GM21381 (cell line): ENCODE measurements around the gene CEP112.

Source experiments
- ATAC-seq: cut with Tn5 transposase; IDR thresholded peaks from one replicate; pipeline ENCODE4 v1.9.1; 2021; ENCODE audit warnings: mild to moderate bottlenecking, moderate library complexity; ENCODE audit not compliant: unreplicated experiment

The CEP112 gene

DNA sequence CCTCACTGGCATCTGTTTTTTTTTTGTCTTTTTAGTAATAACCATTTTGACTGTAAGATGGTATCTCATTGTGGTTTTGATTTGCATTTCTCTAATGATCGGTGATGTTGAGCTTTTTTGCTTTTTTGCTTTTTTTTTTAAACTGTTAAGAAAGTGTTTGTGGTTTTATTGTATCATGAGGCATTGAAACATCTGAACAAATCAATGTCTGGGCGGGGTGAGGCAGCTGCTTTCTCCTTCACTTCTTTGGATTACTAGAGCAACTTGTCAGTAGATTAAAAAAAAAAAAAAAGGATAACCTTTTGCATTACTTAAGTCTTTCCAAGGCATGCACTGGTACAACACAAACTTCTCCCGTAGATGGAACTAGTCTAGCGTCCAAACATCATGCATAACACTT, 191.7 kb downstream of the CEP112 start:
- no peak for ATAC-seq

DNA sequence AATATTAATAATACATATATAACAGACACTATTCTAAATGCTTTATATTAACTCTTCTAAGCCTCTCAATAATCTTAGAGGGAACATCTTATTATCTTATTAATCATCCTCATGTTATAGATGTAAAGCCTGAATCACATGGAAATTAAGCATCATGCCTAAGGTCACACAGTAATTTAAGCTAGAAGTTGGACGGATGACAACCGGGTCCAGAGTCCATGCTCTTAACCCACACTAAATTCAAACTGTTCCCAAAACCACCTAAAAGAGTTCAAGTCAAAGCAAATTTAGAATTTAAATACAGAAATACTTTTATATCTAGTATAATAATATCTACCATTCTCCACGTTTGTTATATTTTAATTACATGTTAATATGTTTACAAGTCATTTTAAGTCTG, 193.3 kb downstream of the CEP112 start:
- ATAC-seq, result no peak

DNA sequence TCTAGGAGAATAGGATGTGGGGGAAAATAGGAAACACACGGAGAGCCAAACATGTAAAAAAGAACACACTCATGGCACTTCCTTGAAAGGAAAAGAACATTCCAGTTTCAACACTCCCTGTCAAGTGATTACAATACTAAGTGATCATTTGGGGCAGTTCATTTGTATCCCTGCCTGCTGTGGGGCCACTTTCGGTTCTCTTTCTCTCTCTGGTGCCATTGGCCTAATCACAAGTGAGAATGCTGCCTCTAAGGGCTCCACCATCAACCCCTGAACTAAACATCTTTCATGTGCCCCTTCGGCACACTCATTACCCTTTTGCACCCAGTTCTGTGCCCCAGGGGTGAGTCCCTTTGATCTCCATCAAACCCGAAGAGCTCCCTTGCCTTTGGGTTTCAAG, 197.3 kb downstream of the CEP112 start:
- no peak for ATAC-seq

DNA sequence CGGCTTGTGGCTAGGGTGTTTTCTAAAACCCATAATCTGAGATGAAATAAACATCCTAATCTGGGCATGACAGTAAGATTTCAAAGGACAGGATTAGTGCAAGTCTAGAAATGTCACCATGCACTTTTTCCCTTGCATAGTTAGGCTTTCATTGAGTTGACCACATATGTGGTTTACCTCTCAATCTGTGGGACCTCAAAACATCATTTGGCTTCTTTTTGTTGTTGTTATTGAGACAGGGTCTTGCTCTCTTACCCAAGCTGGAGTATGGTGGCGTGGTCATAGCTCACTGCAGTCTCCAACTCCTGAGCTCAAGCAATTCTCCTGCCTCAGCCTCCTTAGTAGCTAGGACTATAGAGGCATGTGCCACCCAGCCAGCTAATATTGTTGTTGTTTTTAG, 197.8 kb downstream of the CEP112 start:
- ATAC-seq, result no peak

DNA sequence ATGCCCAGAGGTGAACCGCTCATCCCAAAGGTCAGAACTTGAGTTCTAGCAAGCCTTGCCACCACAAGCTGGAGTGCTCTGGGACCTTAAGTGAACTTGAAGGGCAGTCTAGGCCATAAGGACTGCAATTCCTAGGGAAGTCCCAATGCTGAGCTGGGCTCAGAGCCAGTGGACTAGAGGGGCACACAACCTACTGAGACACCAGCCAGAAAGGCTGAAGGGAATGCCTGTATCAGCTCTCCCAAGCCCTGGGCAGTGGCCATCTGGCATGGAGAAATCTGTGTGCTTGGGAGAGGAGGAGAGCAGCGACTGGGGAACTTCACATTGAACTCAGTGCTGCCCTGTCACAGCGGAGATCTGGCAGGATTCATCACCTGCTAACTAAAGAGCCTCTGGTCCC, 201.3 kb downstream of the CEP112 start:
- no peak for ATAC-seq

DNA sequence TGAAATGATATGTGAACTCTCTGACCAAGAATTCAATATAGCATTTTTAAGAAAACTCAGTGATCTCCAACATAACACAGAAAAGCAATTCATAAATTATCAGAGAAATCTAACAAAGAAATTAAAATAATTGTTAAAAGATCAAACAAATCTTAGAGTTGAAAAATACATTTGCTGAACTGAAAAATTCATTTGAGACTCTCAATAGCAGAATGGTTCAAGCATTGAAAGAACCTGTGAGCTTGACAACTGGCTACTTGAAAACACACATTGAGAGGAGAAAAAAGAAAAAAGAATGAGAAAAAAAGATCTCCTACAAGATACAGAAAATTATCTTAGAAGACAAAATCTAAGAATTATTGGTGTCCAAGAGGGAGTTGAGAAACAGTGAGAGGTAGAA, 203.5 kb downstream of the CEP112 start:
- ATAC-seq, result no peak

DNA sequence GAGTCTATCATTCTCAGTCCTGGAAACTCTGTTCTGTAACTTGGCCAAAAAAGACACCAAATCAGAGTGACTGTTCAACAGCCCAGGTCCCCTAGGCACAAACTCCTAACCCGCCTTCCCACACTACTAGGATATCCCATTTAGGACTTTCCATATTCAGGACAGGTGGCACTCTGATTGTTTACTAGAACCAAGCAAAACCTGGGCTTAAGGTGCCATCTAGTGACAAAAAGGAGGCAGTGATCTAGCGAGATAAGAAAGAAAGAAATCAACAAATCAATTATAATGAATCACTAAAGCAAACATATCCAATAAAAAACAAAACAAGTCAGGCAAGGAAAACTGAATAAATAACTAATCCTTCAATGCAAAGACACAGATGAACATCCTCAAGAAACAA, 203.9 kb downstream of the CEP112 start:
- no peak for ATAC-seq

DNA sequence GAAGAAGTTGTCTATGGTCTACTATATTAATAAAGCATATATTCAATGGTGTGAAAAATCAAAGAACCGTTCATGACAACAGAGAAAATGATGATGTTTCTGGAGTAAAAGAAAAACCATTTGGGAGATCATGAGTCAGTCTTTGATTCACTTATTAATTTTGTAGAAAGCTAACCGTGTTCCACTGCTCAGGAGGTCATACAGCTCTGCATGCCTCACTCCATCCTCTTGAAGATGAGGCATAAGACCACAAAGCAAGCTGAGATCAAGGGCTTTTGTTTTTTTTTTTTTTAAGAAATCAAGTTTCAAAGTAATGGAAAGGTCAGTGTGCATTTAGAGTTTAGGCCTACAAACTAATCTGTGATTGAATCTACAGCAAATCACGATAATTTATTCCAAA, 206.4 kb downstream of the CEP112 start:
- no peak for ATAC-seq

DNA sequence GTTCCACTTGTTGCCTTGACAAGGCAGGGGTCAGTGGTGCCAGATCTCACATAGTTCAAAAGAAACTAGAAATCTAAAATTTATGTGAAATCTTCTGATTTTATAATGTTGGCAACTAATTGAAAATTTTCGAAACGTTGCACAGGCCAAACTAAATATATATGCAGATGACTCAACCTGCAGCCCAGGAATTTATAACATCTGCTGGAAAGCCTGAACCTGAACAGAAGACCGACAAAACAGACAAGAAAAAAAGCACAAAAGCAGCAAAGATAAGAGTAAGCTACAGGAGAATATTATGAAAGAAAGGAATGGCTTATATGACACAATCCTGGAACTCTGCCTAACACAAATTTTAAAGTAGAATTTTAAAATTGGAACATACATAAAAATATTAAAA, 207.6 kb downstream of the CEP112 start:
- ATAC-seq, result no peak

DNA sequence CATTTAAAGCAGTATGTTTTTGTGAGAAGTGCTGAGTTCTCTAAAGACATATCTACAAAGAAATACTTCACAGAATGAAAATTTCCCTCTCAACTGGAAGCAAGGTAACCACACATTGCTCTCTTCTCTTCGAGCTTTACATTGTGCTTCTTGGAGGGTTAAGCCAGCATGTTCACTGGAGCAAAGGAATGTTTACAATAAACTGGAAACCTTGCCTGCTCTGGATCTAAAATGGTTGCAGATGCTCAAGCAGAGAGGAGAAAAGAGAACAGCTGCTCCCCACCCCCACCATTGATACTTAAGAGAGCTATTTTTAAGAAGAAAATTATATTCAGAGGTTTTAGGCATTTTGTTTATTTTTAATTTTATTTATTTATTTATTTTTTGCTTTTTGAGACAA, 213.1 kb downstream of the CEP112 start:
- ATAC-seq, result no peak

DNA sequence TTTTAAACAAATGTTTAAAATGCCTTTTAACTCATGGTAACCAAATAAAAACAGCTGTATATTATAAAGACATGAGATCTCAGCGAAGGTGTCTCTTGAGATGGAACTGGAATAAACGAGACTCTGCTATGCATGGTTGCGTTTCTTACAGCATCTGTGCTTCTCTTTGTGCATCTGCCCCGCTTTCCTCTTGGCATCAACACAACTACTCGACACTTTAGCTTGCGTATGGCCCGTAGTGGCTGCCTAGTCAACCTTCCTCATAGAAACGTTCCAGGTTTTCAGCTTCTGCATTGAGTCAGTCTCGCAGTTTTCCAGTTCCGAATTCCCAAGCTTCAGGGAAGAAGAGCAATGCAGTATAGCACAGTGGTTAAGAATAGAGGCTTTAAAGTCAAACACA, 214.9 kb downstream of the CEP112 start:
- ATAC-seq, result no peak

DNA sequence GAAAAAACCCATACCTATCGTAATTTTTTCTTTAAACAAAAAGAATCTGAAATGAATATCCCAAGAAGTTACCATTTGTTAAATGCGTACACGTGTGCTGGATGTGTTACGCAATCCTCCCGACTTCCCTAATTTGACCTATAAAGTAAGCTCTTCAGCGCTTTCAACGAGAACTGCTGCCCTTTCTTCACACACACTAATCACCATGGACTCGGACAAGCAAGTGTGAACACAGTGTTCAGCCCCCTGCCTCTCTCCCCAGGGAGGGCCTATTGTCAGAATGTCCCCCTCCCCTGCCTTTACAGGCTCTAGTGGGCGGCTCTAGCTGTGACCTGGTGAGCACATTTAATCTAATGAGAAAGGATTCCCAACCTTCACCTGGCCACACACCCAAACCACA, 216.1 kb downstream of the CEP112 start:
- ATAC-seq, result no peak

DNA sequence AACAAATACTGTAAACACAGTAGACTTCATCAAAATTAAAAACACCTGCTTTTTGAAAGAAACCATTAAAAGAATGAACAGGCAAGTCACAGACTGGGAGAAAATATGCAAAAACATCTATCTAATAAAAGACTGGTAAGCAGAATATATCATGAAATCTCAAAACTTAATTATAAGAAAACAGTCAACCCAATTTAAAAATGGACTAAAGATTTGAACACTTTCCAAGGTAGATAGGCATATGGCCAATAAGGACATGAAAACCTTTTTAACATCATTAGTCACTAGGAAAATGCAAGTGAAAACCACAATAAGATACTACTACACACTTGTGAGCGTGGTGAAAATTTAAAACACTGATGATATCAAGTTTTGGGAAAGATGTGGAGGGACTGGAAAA, 218.7 kb downstream of the CEP112 start:
- no peak for ATAC-seq

DNA sequence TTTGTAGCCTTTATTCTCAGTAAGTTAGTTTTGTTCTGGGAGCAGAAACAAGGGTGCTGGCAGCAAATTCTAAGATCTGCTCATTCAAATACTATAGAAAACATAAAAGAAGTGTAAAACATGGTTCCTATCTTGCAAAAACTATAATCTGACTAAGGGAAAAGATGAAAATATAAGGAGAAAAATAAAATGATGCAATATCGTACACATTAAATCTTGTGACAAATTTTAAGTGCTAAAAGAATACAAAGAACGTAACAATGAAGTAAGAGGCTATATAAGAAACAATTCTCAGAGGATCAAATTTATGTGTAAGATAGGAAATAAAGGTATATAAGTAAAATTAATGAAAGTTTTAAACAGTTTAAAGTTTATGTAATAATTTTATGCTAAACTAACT, 224.6 kb downstream of the CEP112 start:
- ATAC-seq, result no peak

DNA sequence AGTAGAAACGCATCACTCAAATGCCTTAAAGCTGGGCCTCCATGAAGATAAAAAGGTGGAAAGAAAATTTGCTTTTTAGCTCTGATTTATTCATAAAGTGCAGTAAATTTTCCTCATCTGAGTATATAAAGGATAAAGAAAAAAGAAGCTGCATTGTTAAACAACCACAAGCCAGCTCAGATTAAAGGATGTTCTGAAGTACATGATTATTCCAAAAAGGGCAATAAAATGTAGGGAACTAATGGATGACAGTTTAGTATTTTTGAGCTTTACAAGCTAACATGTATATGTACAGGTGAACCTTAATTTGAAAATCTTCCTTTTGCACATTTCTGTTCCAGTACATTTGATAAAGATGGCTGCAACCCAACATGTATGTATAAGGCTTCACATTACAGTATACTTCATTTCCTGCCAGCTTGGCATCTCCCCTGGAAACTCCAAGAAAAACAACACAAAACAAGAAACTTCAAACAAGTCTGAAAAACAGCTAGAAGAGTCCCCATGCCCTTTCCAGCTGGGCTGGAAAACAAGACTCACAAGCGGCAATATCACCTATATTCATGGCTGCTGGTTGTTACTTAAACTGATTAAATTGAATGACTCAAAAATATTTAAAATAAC, 225.7 kb downstream of the CEP112 start:
- no peak for ATAC-seq

DNA sequence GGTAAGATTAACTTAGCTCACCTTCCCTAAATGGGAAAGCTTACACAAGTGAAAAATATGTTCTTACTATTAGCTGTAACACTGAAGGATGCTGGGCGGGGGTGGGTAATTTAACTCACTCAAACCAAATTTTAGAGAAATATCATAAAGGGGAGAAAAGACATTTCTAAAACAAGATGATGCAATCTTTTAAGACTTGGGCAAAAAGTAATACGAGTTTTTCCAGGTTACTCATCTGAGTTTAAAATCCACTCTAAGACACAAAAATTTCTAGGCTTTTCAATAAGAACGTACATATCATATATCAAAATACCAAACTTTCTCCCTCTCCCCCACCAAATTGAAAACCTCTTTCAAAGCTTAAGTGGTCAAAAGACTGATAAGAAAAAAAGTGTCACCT, 228.8 kb downstream of the CEP112 start:
- ATAC-seq, result no peak

DNA sequence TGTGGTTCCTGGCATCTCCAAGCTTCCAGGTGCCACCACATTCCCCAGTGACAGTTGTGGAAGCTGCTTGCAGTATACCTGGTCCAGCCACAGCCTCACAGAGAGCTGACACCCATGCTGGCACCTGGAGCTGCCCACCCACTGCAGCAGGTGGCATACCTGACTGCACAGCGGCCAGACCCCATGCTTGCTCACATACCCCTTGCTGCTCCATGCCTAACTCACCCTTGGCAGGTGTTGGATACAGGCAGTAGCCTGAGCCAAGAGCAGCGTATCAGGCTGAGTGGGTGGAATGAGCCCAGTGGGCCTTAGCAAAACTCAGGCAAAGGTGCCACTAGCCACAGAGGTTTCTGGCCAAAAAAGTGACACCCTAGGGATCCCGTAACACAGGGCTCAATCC, 232.3 kb downstream of the CEP112 start:
- ATAC-seq, result no peak

DNA sequence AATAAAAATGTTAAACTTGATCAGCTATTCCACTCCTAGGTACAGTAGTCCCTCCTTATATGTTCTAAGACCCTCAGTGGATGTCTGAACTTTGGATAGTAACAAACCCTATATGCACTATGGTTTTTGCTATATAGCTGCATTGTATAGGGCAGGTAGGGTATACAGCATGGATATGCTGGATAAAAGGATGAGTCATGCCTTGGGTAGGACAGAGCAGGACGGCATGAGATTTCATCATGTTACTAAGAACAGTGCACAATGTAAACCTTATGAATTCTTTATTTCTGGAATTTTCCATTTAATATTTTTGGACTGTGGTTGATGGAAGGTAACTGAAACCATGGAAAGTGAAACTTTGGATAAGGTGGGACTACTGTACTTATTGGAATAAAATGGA, 235.1 kb downstream of the CEP112 start:
- no peak for ATAC-seq

DNA sequence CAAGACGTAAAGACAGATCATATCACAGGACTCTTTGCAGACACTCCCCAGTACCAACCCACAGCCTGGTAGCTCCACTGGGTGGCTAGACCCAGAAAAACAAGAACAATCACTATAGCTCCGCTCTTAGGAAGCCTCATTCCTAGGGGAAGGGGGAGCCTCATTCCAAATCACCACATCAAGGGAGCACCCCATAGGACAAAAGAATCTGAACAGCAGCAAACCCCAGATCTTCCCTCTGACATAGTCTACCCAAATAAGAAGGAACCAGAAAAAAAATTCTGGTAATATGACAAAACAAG, 237.8 kb downstream of the CEP112 start:
- no peak for ATAC-seq

DNA sequence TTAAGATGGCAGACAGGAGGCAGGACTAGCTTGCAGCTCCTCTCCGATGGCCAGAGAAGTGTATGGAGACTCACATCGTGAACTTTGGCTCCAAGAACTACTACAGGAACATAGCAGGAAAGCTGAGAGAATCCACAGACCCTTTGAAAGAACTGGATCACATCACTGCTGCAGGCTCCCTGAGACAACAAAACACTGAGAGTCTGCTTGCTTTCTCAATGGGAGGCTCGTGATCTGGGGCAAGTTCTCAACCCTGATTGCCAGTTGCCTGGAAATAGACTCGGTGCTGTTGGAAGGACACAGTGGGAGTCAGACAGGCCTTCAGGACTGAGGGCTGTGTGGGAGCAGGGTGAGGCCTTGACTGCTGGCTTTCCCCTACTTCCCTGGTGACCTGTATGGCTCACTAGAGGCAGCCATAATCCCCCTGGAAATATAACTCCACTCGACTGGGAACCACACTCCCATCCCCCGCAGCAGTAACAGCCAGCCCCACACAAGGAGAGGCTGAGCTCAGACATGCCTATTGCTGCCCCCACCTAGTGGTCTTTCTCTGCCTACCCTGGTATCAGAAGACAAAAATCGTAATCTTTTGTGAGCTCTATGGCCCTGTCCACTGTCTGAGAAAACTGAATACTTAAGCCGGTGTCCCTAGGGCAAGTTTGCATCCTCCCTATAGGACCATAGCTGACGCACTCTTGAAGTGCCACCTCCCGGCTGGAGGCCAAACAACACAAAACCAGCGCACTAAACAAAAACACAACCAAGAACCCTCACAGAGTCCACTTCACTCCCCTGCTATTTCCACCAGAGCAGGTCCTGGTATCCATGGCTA, 238.4 kb downstream of the CEP112 start:
- ATAC-seq, result no peak

DNA sequence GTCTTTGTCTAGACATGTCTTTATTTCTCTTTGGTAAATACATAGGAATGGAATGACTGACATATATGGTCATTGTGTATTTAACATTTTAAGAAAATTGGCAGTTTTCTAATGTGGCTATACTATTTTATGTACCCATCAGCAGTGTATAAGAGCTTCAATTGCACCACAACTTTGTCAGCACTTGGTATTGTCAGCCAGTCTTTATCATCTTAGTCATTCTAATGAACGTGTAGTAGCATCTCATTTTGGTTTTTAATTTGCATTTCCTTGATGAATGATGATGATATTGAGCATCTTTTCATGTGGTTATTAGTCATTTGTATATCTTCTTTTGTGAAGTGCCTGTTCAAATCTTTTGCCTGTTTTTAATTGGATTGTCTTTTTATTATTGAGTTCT, 239.3 kb downstream of the CEP112 start:
- ATAC-seq, result no peak

DNA sequence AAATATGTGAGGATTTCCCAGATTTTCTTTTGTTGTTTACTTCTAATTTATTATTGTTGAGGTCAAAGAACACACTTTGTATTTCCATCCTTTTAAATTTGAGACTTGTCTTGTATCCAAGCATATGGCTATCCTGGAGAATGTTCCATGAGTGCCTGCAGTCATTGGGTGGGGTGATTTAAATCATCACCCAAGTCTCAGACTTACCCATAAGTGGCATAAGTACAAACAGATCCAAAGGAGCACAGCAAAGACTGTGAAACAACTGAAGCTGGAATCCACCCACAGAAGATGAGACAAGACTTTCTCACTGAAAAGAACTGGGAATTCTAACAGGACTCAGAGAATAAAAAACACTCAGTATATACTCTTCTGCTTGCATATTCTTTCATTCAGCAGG, 239.9 kb downstream of the CEP112 start:
- ATAC-seq, result no peak

DNA sequence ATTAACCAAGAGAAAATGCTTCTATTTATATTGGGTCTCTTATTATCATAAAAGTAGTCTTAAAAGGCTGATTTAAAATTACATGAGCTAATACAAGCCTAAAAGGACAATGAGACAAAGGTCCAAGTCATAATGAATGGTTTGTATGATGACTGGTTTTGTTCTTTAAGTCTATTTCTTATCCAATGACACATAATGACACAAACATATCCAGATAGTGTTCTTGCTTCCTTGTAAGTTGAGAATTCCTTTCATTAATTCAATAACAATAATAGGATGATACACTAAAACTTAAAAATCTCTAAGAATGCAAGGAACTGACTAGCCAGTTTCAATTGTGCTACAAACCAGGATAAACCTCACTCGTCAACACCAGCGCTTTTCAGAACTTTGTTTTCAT, 244.1 kb downstream of the CEP112 start:
- no peak for ATAC-seq
